ENCODE results near the gene RNASET2. TPM values are rescaled to one million over a fixed set of nuclear protein-coding genes. Genes with fewer than 3 reads are reported as not detected.

Gene RNASET2
- total RNA-seq, 1 donor from 2014 or later: 51.9 TPM

DNA sequence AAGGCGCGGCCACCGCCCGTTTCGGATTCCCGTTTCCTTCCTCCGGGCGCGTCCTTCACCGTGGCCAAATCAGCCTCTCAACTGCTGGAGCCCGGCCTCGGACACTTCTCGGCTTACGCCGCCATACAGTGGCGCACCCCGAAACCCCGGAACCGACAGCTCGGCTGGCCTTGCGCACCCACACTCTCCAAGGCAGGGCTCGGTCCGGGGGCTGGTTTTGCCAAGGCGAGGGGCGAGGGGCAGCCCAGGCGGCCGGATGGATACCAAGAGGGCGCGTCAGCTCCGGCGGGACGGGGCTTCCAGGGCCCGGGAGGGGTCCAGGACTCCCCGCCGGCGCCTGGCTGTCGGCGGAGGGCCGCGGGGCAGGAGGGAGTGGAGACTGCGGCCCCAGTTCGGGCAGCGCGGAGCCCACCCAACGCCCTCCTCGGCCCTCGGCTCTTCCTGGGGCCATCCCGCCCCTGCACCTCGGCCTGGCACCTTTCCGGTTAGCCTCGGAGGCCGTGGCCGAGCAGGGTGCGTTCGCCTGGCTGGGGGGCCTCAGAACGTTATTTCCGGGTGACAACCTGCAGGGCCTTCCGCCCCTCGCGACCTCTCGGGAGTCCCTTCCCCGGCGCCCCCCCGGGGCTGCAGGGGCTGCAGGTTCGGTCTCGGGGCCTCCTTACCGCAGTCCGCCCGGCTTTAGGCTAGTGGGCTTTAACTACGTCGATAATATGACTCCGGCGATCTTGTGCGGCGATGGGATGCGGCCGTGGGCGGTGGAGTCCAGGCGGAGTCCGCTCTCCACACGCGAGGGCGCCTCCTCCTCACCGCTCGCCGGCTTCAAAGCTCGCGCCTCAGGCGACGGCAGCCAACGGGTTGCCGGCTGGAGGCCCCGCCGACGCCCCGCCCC, 42.1 kb upstream of the RNASET2 start:
- H3K4me3 ChIP-seq: peak overlapping the region; percentile 72 to 96
- DNase-seq (ENCODE audit: low spot score in 2 of 2): peak in 1 of 2 donors; percentile 65
- intact Hi-C loops (cut with DNase I): loop anchor here (1.0 to 2.0 kb wide), 3 partner anchors 42 to 616 kb away; partner anchors contain the start of genes MPC1, RNASET2 and RPS6KA2
- H3K27ac ChIP-seq: peak overlapping the region; percentile 14 to 24
- no peak for TF ChIP-seq CTCF (IDR thresholded peaks at IDR 0.05)
- H3K27me3 ChIP-seq: no peaks in the 10 kb centered on the region
- H3K36me3 ChIP-seq: no peaks in the 10 kb centered on the region
- H3K9me3 ChIP-seq: no peaks in the 10 kb centered on the region
- peaks cover 7 to 12% of the 10 kb centered on the region in 2 donors for H3K4me1 ChIP-seq

- no peaks in the 10 kb centered on the region for H3K27me3 ChIP-seq
- peaks cover 7 to 12% of the 10 kb centered on the region in 2 donors for H3K4me1 ChIP-seq
- peak overlapping the region in 1 of 2 donors; percentile 14 for H3K27ac ChIP-seq
- intact Hi-C loops (cut with DNase I): loop anchor here (2.0 kb wide), 2 partner anchors 371 to 615 kb away; partner anchors contain the start of genes MPC1 and RPS6KA2
- no peaks in the 10 kb centered on the region for H3K36me3 ChIP-seq
- peak in 2 of 3 experiments; percentile 6 to 11 for TF ChIP-seq CTCF (IDR thresholded peaks at IDR 0.05)
- H3K4me3 ChIP-seq: peak overlapping the region; percentile 72 to 96
- no peak for DNase-seq (ENCODE audit: low spot score in 2 of 2)
- no peaks in the 10 kb centered on the region for H3K9me3 ChIP-seq
Observed at GRCh38 chr6:166997768-166998255, 41.5 kb upstream of the RNASET2 start.

DNA sequence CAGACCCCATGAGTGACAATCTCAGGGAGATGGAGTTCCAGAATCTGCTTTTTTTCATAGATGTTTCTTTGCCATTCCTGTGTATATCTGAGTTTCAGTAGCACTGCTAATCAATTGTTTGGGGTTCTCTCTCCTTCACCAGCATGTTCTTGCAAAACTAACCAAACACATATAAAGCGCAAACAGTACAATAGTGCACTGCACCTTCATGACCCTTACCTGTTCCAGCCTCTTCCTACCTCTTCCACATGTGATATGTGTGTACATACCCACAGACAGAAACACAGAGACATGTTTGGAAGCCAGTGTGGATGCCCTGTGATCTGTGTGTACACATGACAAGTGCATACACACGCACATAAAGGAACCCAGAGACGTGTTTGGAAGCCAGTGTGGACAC, 41.0 kb upstream of the RNASET2 start:
- no peak for DNase-seq (ENCODE audit: low spot score in 2 of 2)
- no peak for TF ChIP-seq CTCF (IDR thresholded peaks at IDR 0.05)
- no peaks in the 10 kb centered on the region for H3K9me3 ChIP-seq
- H3K27me3 ChIP-seq: no peaks in the 10 kb centered on the region
- peak overlapping the region in 1 of 2 donors; percentile 96 for H3K4me3 ChIP-seq
- intact Hi-C loops (cut with DNase I): no loop called here
- peaks cover 7 to 12% of the 10 kb centered on the region in 2 donors for H3K4me1 ChIP-seq
- H3K36me3 ChIP-seq: no peaks in the 10 kb centered on the region
- no peak overlapping the region for H3K27ac ChIP-seq

- no peak overlapping the region for H3K27ac ChIP-seq
- no peaks in the 10 kb centered on the region for H3K36me3 ChIP-seq
- H3K4me1 ChIP-seq: peaks cover 7 to 12% of the 10 kb centered on the region in 2 donors
- no peaks in the 10 kb centered on the region for H3K27me3 ChIP-seq
- intact Hi-C loops (cut with DNase I): no loop called here
- no peak overlapping the region for H3K4me3 ChIP-seq
- no peak for DNase-seq (ENCODE audit: low spot score in 2 of 2)
- no peaks in the 10 kb centered on the region for H3K9me3 ChIP-seq
- TF ChIP-seq CTCF (IDR thresholded peaks at IDR 0.05): no peak
Observed at GRCh38 chr6:166996406-166996805, 40.1 kb upstream of the RNASET2 start.

DNA sequence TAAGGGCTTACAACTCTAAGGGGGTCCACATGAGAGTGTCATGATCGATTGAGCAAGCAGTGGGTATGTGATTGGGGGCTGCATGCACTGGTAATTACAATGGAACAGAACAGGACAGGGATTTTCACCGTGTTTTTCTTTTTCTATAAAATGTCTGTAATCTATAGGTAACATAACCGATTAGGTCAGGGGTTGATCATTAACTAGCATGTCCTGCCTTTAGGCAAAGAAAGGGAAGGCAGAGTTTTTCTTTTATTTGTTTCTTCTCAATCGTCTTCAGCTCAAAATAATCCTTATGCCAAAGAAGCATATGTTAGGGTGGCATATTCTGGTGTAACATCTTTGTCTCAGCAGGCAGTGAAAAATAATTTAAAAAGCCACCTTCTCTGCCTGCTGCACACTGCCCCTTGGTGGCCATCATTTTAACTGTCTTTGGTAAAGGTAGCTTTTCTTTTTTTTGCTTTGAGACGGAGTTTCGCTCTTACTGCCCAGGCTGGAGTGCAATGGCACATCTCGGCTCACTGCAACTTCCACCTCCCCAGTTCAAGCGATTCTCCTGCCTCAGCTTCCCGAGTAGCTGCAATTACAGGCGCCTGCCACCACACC, 33.2 kb upstream of the RNASET2 start:
- intact Hi-C loops (cut with DNase I): loop anchor here (2.0 kb wide), 1 partner anchor 203 kb away; no protein-coding TSS in a partner anchor

More for the DNA sequence above, 33.2 kb upstream of the RNASET2 start:
- no peak for DNase-seq (ENCODE audit: low spot score in 2 of 2)
- Histone ChIP-seq H3K9me3 (no peaks in the 10 kb centered on the region), H3K4me1 (no peaks in the 10 kb centered on the region), H3K36me3 (no peaks in the 10 kb centered on the region), H3K27ac (no peak overlapping the region), H3K27me3 (no peaks in the 10 kb centered on the region), H3K4me3 (no peak overlapping the region)
- peak in 2 of 3 experiments; percentile 25 to 37 for TF ChIP-seq CTCF (IDR thresholded peaks at IDR 0.05)
